Measurements from ENCODE around the gene GSG1L.

Gene GSG1L

GRCh38 chr16:27849621-27850020 lies 213.9 kb downstream of the GSG1L start:
- no peak for DNase-seq (ENCODE audit: low spot score)

- no peak for DNase-seq (ENCODE audit: low spot score)
Observed at GRCh38 chr16:27847030-27847550, 216.4 kb downstream of the GSG1L start.

GRCh38 chr16:27844826-27845225 lies 218.7 kb downstream of the GSG1L start:
- DNase-seq (ENCODE audit: low spot score): no peak

- DNase-seq (ENCODE audit: low spot score): no peak
Observed at GRCh38 chr16:27843800-27844199, 219.7 kb downstream of the GSG1L start.

GRCh38 chr16:27841911-27842310 lies 221.6 kb downstream of the GSG1L start:
- no peak for DNase-seq (ENCODE audit: low spot score)

- DNase-seq (ENCODE audit: low spot score): no peak
Observed at GRCh38 chr16:27841061-27841801, 222.3 kb downstream of the GSG1L start.

GRCh38 chr16:27840311-27841060 lies 223.0 kb downstream of the GSG1L start:
- DNase-seq (ENCODE audit: low spot score): no peak

- no peak for DNase-seq (ENCODE audit: low spot score)
Observed at GRCh38 chr16:27839419-27839818, 224.1 kb downstream of the GSG1L start.

GRCh38 chr16:27838536-27839175 lies 224.9 kb downstream of the GSG1L start:
- DNase-seq (ENCODE audit: low spot score): no peak

- DNase-seq (ENCODE audit: low spot score): no peak
Observed at GRCh38 chr16:27829975-27830374, 233.5 kb downstream of the GSG1L start.

GRCh38 chr16:27828671-27829070 lies 234.8 kb downstream of the GSG1L start:
- no peak for DNase-seq (ENCODE audit: low spot score)

GRCh38 chr16:27827765-27828164 lies 235.7 kb downstream of the GSG1L start:
- DNase-seq (ENCODE audit: low spot score): no peak

- no peak for DNase-seq (ENCODE audit: low spot score)
Observed at GRCh38 chr16:27826893-27827289, 236.6 kb downstream of the GSG1L start.

GRCh38 chr16:27826081-27826892 lies 237.2 kb downstream of the GSG1L start:
- DNase-seq (ENCODE audit: low spot score): no peak

GRCh38 chr16:27824786-27825185 lies 238.7 kb downstream of the GSG1L start:
- DNase-seq (ENCODE audit: low spot score): no peak

GRCh38 chr16:27824006-27824405 lies 239.5 kb downstream of the GSG1L start:
- DNase-seq (ENCODE audit: low spot score): no peak

GRCh38 chr16:27823421-27823820 lies 240.1 kb downstream of the GSG1L start:
- DNase-seq (ENCODE audit: low spot score): no peak

GRCh38 chr16:27822996-27823395 lies 240.5 kb downstream of the GSG1L start:
- no peak for DNase-seq (ENCODE audit: low spot score)

GRCh38 chr16:27822529-27822928 lies 241.0 kb downstream of the GSG1L start:
- DNase-seq (ENCODE audit: low spot score): no peak

GRCh38 chr16:27820646-27821345 lies 242.7 kb downstream of the GSG1L start:
- DNase-seq (ENCODE audit: low spot score): no peak

- DNase-seq (ENCODE audit: low spot score): no peak
Observed at GRCh38 chr16:27819881-27820610, 243.5 kb downstream of the GSG1L start.
